CD4-positive, alpha-beta T cell treated with Interleukin-6 for 4 hours (primary cell): ENCODE data around the gene PIP4K2C.
"Not testable (repeated sequence)": the region's sequence is repeated elsewhere in the genome, so short reads cannot be mapped to it uniquely, and the experiment has no call there.

Experiments
- DNase-seq: peaks from one replicate; pipeline ENCODE4 v3.0.0-alpha.2; 2020; ENCODE audit warnings: mixed read lengths

The PIP4K2C gene

DNA sequence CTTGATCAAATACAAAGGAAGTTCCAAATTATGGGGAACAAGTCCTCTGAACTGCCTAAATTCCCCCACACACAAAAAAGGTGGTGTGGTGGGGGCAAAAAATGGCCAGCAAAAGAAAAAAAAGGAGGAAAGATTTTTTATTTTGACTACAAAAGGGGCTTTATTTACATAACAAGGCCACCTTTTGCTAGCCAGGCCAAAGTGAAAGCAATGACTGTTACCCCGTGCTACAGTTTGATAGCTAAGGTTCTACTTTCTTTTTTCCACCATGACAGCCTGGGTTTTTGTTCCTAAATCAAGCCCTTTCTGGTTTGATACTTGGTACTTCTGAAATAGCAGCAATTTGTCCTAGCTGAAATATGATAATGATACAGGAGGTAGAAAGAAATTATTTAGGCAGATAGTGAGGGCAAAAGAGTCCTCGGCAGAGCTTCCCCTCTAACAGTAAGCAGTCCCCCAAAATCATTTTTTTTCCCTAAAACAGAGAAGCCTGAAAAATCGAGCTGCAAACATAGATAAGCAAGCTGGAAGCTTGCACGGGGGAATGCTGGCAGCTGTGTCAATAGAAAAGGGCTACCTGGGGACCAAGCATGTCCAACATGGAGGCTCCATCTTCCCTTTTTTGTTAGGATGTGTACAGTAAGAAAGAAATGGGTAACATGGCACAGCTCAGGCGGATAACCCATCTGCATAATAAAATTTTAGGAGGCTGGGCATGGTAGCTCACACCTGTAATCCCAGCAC is 50.9 kb downstream of the PIP4K2C start:
- no peak for DNase-seq

DNA sequence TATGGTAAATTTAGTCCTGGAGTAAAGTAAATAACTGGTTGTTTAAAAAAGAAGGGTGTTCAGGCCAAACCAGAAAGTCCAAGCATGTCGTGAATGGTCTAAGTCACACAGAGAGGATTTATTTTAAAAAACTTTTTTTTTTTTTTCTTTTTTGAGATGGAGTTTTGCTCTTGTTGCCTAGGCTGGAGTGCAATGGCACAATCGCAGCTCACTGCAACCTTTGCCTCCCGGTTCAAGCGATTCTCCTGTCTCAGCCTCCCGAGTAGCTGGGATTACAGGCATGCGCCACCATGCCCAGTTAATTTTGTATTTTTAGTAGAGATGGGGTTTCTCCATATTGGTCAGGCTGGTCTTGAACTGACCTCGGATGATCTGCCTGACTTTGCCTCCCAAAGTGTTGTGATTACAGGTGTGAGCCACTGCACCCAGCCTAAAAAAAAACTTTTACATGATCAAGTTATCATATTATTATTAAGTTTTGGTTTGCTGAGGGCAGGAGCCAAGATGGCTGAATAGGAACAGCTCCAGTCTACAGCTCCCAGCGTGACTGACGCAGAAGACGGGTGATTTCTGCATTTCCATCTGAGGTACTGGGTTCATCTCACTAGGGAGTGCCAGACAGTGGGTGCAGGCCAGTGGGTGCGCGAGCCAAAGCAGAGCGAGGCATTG is 55.1 kb downstream of the PIP4K2C start:
- not testable (repeated sequence) for DNase-seq

DNA sequence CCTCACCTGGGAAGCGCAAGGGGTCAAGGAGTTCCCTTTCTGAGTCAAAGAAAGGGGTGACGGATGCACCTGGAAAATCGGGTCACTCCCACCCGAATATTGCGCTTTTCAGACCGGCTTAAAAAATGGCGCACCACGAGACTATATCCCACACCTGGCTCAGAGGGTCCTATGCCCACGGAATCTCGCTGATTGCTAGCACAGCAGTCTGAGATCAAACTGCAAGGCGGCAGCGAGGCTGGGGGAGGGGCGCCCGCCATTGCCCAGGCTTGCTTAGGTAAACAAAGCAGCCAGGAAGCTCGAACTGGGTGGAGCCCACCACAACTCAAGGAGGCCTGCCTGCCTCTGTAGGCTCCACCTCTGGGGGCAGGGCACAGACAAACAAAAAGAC is 55.7 kb downstream of the PIP4K2C start:
- DNase-seq: not testable (repeated sequence)
